GM18873 (cell line): Measurements from ENCODE around the gene MAB21L4.

Source experiments
- ATAC-seq: cut with Tn5 transposase; IDR thresholded peaks from one replicate; pipeline ENCODE4 v1.9.1; 2021; ENCODE audit warnings: mild to moderate bottlenecking, moderate library complexity, moderate number of reproducible peaks; ENCODE audit not compliant: unreplicated experiment, low FRiP score

The MAB21L4 gene

GRCh38 chr2:240895656-240896388 is at the start of gene MAB21L4:
MAB21L4 (minus strand) TSS chr2:240896156; CDS start chr2:240895997, 159 bp downstream.
- no peak for ATAC-seq

GRCh38 chr2:240936106-240936505 is 40.1 kb upstream of the MAB21L4 start:
- ATAC-seq = no peak

- ATAC-seq = no peak
Measured at GRCh38 chr2:240935103-240935876, 39.3 kb upstream of the MAB21L4 start.

GRCh38 chr2:240934701-240935102 is 38.7 kb upstream of the MAB21L4 start:
- no peak for ATAC-seq

- ATAC-seq = no peak
Measured at GRCh38 chr2:240933966-240934700, 38.2 kb upstream of the MAB21L4 start.

GRCh38 chr2:240933048-240933965 is 37.4 kb upstream of the MAB21L4 start:
- no peak for ATAC-seq

GRCh38 chr2:240932724-240933047 is 36.7 kb upstream of the MAB21L4 start:
- no peak for ATAC-seq

GRCh38 chr2:240932001-240932723 is 36.2 kb upstream of the MAB21L4 start:
- no peak for ATAC-seq

GRCh38 chr2:240931319-240931949 is 35.5 kb upstream of the MAB21L4 start:
- ATAC-seq = no peak

GRCh38 chr2:240930631-240931318 is 34.8 kb upstream of the MAB21L4 start:
- no peak for ATAC-seq

- no peak for ATAC-seq
Measured at GRCh38 chr2:240930096-240930630, 34.2 kb upstream of the MAB21L4 start.

- no peak for ATAC-seq
Measured at GRCh38 chr2:240929364-240930095, 33.6 kb upstream of the MAB21L4 start.

GRCh38 chr2:240928476-240929363 is 32.8 kb upstream of the MAB21L4 start:
- no peak for ATAC-seq

- ATAC-seq = no peak
Measured at GRCh38 chr2:240927390-240927781, 31.4 kb upstream of the MAB21L4 start.

- ATAC-seq = no peak
Measured at GRCh38 chr2:240926516-240927389, 30.8 kb upstream of the MAB21L4 start.
